K562 (cell line): Measurements from ENCODE around the gene ATG7. TPM values are rescaled to one million over a fixed set of nuclear protein-coding genes. Genes with fewer than 3 reads are reported as not detected.

Experiments used
- ATAC-seq: fragments of 200-7000 bp; cut with Tn5 transposase; 3 replicates; pipeline ENCODE4 v1.9.1; 2020; ENCODE audit warnings: moderate library complexity
- BruUV-seq: library from RNA; stranded (reverse); fragments of 400-500 nt; replicated peaks from 2 replicates; lab custom pipeline; 2021; lab: Mats Ljungman, UMichigan
- CTCF ChIA-PET: fragments of 300-600 bp; formaldehyde crosslinking; extraction: SDS; loops from one replicate; lab custom pipeline; 2021; ENCODE audit warnings: low intra/inter-chr PET ratio; lab: Yijun Ruan, JAX
- POLR2A ChIA-PET: fragments of 300-600, 350-650 bp; sonication (Branson Sonifier 250); formaldehyde crosslinking; extraction: SDS; loops from one replicate; lab custom pipeline; 2021; ENCODE audit warnings: antibody characterized with exemption, inconsistent platforms; lab: Yijun Ruan, JAX
- DNase-seq, 4 experiments: peaks; one replicate each; pipeline versions ENCODE4 v3.0.0 to v3.0.0-alpha.2; 2011 to 2018; ENCODE audit warnings: low spot score in 3 of 4, mixed read lengths in 3 of 4; ENCODE audit errors: extremely low read depth in 1 of 4
- FAIRE-seq: peaks from 2 replicates; lab custom pipeline; 2011; peaks lifted over from hg19 to GRCh38; lab: Jason Lieb, UNC
- H2AFZ ChIP-seq: 2 replicates; pipeline ENCODE4 v1.6.0; 2011; ENCODE audit warnings: low read depth, low read length, control low read depth, inconsistent platforms
- H3K27ac ChIP-seq: fragments of 200-600 bp; 3 replicates; pipeline ENCODE4 v1.8.0; 2011; ENCODE audit warnings: low read depth, mild to moderate bottlenecking, control low read depth, inconsistent platforms, low read length, moderate library complexity, mixed read lengths; ENCODE audit errors: extremely low read depth
- H3K27me3 ChIP-seq, 2 experiments: fragments of 300-600 bp in 1 of 2; 2 replicates in 1 of 2; 3 replicates in 1 of 2; pipeline versions ENCODE4 v1.6.0 to v1.8.0; 2011; ENCODE audit warnings: inconsistent platforms in 2 of 2, low read length in 2 of 2, mild to moderate bottlenecking in 1 of 2, mixed read lengths in 1 of 2, moderate library complexity in 1 of 2; ENCODE audit not compliant: control insufficient read depth in 2 of 2, insufficient read depth in 2 of 2
- H3K36me3 ChIP-seq: fragments of 300-600 bp; 3 replicates; pipeline ENCODE4 v1.8.0; 2011; ENCODE audit warnings: mild to moderate bottlenecking, low read length, inconsistent platforms; ENCODE audit not compliant: control insufficient read depth, insufficient read depth
- H3K4me1 ChIP-seq, 2 experiments: fragments of 200-600 bp in 1 of 2; replicated peaks in 1 of 2; 2 replicates in 1 of 2; 3 replicates in 1 of 2; pipeline versions ENCODE4 v1.5.1 to v1.8.0; 2011; ENCODE audit warnings: inconsistent platforms in 2 of 2, low read length in 2 of 2, mild to moderate bottlenecking in 1 of 2, mixed read lengths in 1 of 2, moderate library complexity in 1 of 2; ENCODE audit not compliant: control insufficient read depth in 2 of 2, insufficient read depth in 2 of 2
- H3K4me2 ChIP-seq: 2 replicates; pipeline ENCODE4 v1.6.1; 2011; ENCODE audit warnings: low read length, control low read depth, inconsistent platforms, mixed read lengths; ENCODE audit not compliant: insufficient read depth
- H3K4me3 ChIP-seq: fragments of 200-600 bp; sonication (generic), shearing (Covaris generic); 2 replicates; pipeline ENCODE4 v1.5.1; 2016; ENCODE audit warnings: control low read depth, inconsistent platforms
- H3K79me2 ChIP-seq: fragments of 200-600 bp; 3 replicates; pipeline ENCODE4 v1.8.0; 2011; ENCODE audit warnings: low read length, inconsistent platforms; ENCODE audit not compliant: control insufficient read depth, insufficient read depth
- H3K9ac ChIP-seq, 2 experiments: 2 replicates each; pipeline versions ENCODE4 v1.6.0 to v1.6.1; 2011; ENCODE audit warnings: low read depth in 2 of 2, low read length in 2 of 2, control low read depth in 1 of 2, inconsistent platforms in 1 of 2, mild to moderate bottlenecking in 1 of 2, mixed read lengths in 1 of 2; ENCODE audit not compliant: insufficient read depth in 1 of 2
- H3K9me1 ChIP-seq: one replicate; pipeline ENCODE4 v1.6.0; 2011; ENCODE audit warnings: inconsistent platforms, mild to moderate bottlenecking, low read length, moderate library complexity; ENCODE audit not compliant: control insufficient read depth, insufficient read depth
- H3K9me3 ChIP-seq: replicated peaks from 2 replicates; pipeline ENCODE4 v1.5.1; 2011; ENCODE audit warnings: low read depth, low read length, inconsistent platforms; ENCODE audit not compliant: control insufficient read depth, insufficient read depth
- H4K20me1 ChIP-seq: replicated peaks from 2 replicates; pipeline ENCODE4 v1.6.1; 2011; ENCODE audit warnings: low read length, inconsistent platforms, mixed read lengths; ENCODE audit not compliant: control insufficient read depth, insufficient read depth
- POLR2G ChIP-seq: fragments of 200-400 bp; formaldehyde crosslinking; IDR thresholded peaks from 2 replicates; pipeline ENCODE4 v1.6.1; 2017; ENCODE audit warnings: low read depth, mild to moderate bottlenecking, antibody characterized with exemption, low read length, moderate library complexity
- RBM22 ChIP-seq: fragments of 200-400 bp; formaldehyde crosslinking; IDR thresholded peaks from 2 replicates; pipeline ENCODE4 v1.6.1; 2018; ENCODE audit warnings: low read length, low read depth; ENCODE audit not compliant: poor library complexity, severe bottlenecking
- SMAD4 ChIP-seq: fragments of 250-450 bp; sonication (Bioruptor Pico); conservative IDR thresholded peaks from 2 replicates; pipeline ENCODE4 v1.8.0; 2021; ENCODE audit warnings: inconsistent platforms, mild to moderate bottlenecking, moderate library complexity
- ZNF444 ChIP-seq: fragments of 250-450 bp; sonication (Bioruptor Pico); IDR thresholded peaks from 2 replicates; pipeline ENCODE4 v1.4.0; 2020; ENCODE audit warnings: mild to moderate bottlenecking, moderate library complexity
- WGBS: fragments of 100-300 bp; shearing (Covaris generic); methylation state at CpG from one replicate; pipeline ENCODE4 v1.1.6; 2016; ENCODE audit warnings: low coverage, mixed read lengths; ENCODE audit not compliant: insufficient coverage; ENCODE audit errors: missing lambda C conversion rate; 5-methylcytosine and 5-hydroxymethylcytosine counted together
- in situ Hi-C: fragments of 300-500 bp; cut with MboI; formaldehyde crosslinking; loops from 4 replicates; pipeline ENCODE4 v1.15.0; 2018; ENCODE audit warnings: inconsistent platforms, mixed read lengths
- intact Hi-C: fragments of 100-400 bp; cut with micrococcal nuclease; formaldehyde crosslinking; loops from 2 replicates; pipeline ENCODE4 v1.14.2; 2022
- polyA plus RNA-seq, 8 experiments: library from polyadenylated mRNA; depleted of rRNA in 4 of 8; stranded (reverse) in 5 of 8; unstranded in 3 of 8; fragments of >200 nt; fragmentation: Nextera tagmentation in 2 of 8; fragmentation: Illumina TruSeq in 1 of 8; extraction: Ambion mirVana in 2 of 8; extraction: Trizol in 1 of 8; gene quantifications; 2 replicates each; pipeline versions ENCODE4 v1.2.1 to v1.2.3, GENCODE V29; 2011 to 2014; ENCODE audit warnings: inconsistent platforms in 1 of 8, missing spikeins in 1 of 8
- total RNA-seq, 7 experiments: library from RNA; depleted of rRNA in 6 of 7; stranded (reverse); fragments of >200 nt in 6 of 7; fragmentation: Illumina TruSeq in 2 of 7; extraction: Trizol in 2 of 7; gene quantifications; 2 replicates each; pipeline versions ENCODE4 v1.2.1 to v1.2.3, GENCODE V29; 2011 to 2021; ENCODE audit warnings: low replicate concordance in 1 of 7

The ATG7 gene
- total and polyA plus RNA-seq, 9 of the 15 experiments (the other 6 are each of a cell fraction or from before 2014, with no cell fraction given): 18.3 to 45.3 (median 33.6) TPM

- Histone ChIP-seq H3K27ac (no peak overlapping the region), H3K9me1 (no peaks in the 10 kb centered on the region), H3K9me3 (no peaks in the 10 kb centered on the region)
- POLR2A ChIA-PET: interaction anchor here (0.8 to 1.2 kb wide), 2 partner anchors 9 to 17 kb away, joined by 3 to 5 read pairs; no protein-coding TSS in a partner anchor
- TF ChIP-seq SMAD4 (CRISPR knock-in tag): no peak
- 0 out of 2 replicates have a peak, but pooled peaks have one; percentile 36 for TF ChIP-seq POLR2G
- TF ChIP-seq ZNF444 (CRISPR knock-in tag): no peak
- peak; percentile 79 for TF ChIP-seq RBM22
- TF ChIP-seq, all 486 proteins: peak for 2
- intact Hi-C loops (no loop called here), in situ Hi-C loops (no loop called here)
- DNase-seq (no peak), FAIRE-seq (no peak), ATAC-seq (no peak; the same call in 2 of the 3 replicates)
- Histone ChIP-seq H3K27me3 (no peaks in the 10 kb centered on the region), H3K4me2 (no peak overlapping the region), H2AFZ (no peak overlapping the region), H3K4me1 (peaks cover 0 to 18% of the 10 kb centered on the region in 2 experiments; a peak in 1 of 5 replicates), H3K4me3 (no peak overlapping the region), H4K20me1 (peaks cover 3% of the 10 kb centered on the region), H3K36me3 (peaks cover 3% of the 10 kb centered on the region; the same call in 1 of the 3 replicates), H3K79me2 (no peaks in the 10 kb centered on the region), H3K9ac (no peak overlapping the region)
- CTCF ChIA-PET: no interaction called here
- WGBS: 81% methylated on average over 37 of the region's 37 CpGs
- no TSS peak for BruUV-seq
Measured at GRCh38 chr3:11558918-11559815, 287.0 kb downstream of the ATG7 start.
